Vagina (tissue), 2 donors: ENCODE results near the gene FAM210A. TPM values are rescaled to one million over a fixed set of nuclear protein-coding genes. Genes with fewer than 3 reads are reported as not detected.

Experiments used
- DNase-seq, 2 donors: peaks; one replicate each; pipeline ENCODE4 v3.0.0-alpha.2; 2017; ENCODE audit errors: extremely low spot score in 2 of 2
- H3K27ac ChIP-seq: fragments of 200-600 bp; sonication (generic); one replicate; pipeline ENCODE4 v1.5.1; 2019
- H3K27me3 ChIP-seq: fragments of 200-600 bp; sonication (generic); one replicate; pipeline ENCODE4 v1.5.1; 2019
- H3K36me3 ChIP-seq, 2 donors: fragments of 200-600 bp; sonication (generic); one replicate each; pipeline ENCODE4 v1.5.1; 2017 to 2019
- H3K4me1 ChIP-seq: fragments of 200-600 bp; sonication (generic); one replicate; pipeline ENCODE4 v1.5.1; 2019
- H3K4me3 ChIP-seq, 2 donors: fragments of 200-600 bp; sonication (generic); 1 replicate in 1 of 2; 2 replicates in 1 of 2; pipeline ENCODE4 v1.5.1; 2016 to 2019
- H3K9me3 ChIP-seq: fragments of 200-600 bp; sonication (generic); one replicate; pipeline ENCODE4 v1.5.1; 2019
- CTCF ChIP-seq, 3 experiments: fragments of 450-650 bp in 2 of 3; fragments of 200-600 bp in 1 of 3; sonication (generic) in 1 of 3; IDR thresholded peaks; one replicate each; pipeline ENCODE4 v1.5.1; 2017 to 2019; ENCODE audit warnings: antibody characterized with exemption in 3 of 3, mild to moderate bottlenecking in 2 of 3, moderate library complexity in 2 of 3
- POLR2A ChIP-seq, 2 donors: fragments of 450-650 bp; IDR thresholded peaks; one replicate each; pipeline ENCODE4 v1.6.1; 2017; ENCODE audit warnings: antibody characterized with exemption in 2 of 2, mild to moderate bottlenecking in 2 of 2, moderate library complexity in 2 of 2
- POLR2AphosphoS5 ChIP-seq, 2 donors: sonication (generic); formaldehyde crosslinking; IDR thresholded peaks; one replicate each; pipeline ENCODE4 v1.9.0; 2017; ENCODE audit warnings: antibody characterized with exemption in 2 of 2, mild to moderate bottlenecking in 2 of 2, low read depth in 1 of 2; ENCODE audit not compliant: insufficient read depth in 1 of 2
- intact Hi-C: fragments of 100-400 bp; cut with DNase I; formaldehyde crosslinking; loops from one replicate; pipeline ENCODE4 v1.15.1; 2023
- total RNA-seq: library from RNA; depleted of rRNA; stranded (reverse); fragments of >200 nt; gene quantifications from one replicate; pipeline ENCODE4 v1.2.3, GENCODE V29; 2016

Gene FAM210A
- total RNA-seq, 1 donor from 2014 or later = 12.8 TPM

- Histone ChIP-seq H3K9me3 (no peaks in the 10 kb centered on the region), H3K27ac (peak overlapping the region; percentile 77), H3K4me1 (peaks cover 14% of the 10 kb centered on the region), H3K27me3 (no peaks in the 10 kb centered on the region), H3K4me3 (peak overlapping the region; percentile 45 to 57), H3K36me3 (peaks cover 0 to 4% of the 10 kb centered on the region in 2 donors)
- no peak for DNase-seq
- TF ChIP-seq POLR2AphosphoS5 (IDR thresholded peaks at IDR 0.05; ENCODE audit: insufficient read depth in 1 of 2, low read depth in 1 of 2) = peak in 1 of 2 donors; percentile 12
- no peak for TF ChIP-seq POLR2A (IDR thresholded peaks at IDR 0.05)
- TF ChIP-seq CTCF (IDR thresholded peaks at IDR 0.05) = no peak
- intact Hi-C loops = no loop called here
Observed at GRCh38 chr18:13641551-13642439, 84.6 kb downstream of the FAM210A start.

- no peak overlapping the region for H3K27ac ChIP-seq
- DNase-seq = no peak
- TF ChIP-seq POLR2A (IDR thresholded peaks at IDR 0.05) (no peak), POLR2AphosphoS5 (IDR thresholded peaks at IDR 0.05; ENCODE audit: insufficient read depth in 1 of 2, low read depth in 1 of 2) (no peak), CTCF (IDR thresholded peaks at IDR 0.05) (no peak)
- no peaks in the 10 kb centered on the region for H3K27me3 ChIP-seq
- H3K4me3 ChIP-seq = no peak overlapping the region
- peaks cover 0 to 3% of the 10 kb centered on the region in 2 donors for H3K36me3 ChIP-seq
- intact Hi-C loops = no loop called here
- peaks cover 14% of the 10 kb centered on the region for H3K4me1 ChIP-seq
- no peaks in the 10 kb centered on the region for H3K9me3 ChIP-seq
Observed at GRCh38 chr18:13640266-13640860, 86.0 kb downstream of the FAM210A start.

- TF ChIP-seq POLR2A (IDR thresholded peaks at IDR 0.05) = no peak
- no peak for TF ChIP-seq POLR2AphosphoS5 (IDR thresholded peaks at IDR 0.05; ENCODE audit: insufficient read depth in 1 of 2, low read depth in 1 of 2)
- TF ChIP-seq CTCF (IDR thresholded peaks at IDR 0.05) = no peak
- no peaks in the 10 kb centered on the region for H3K9me3 ChIP-seq
- H3K27ac ChIP-seq = no peak overlapping the region
- no peaks in the 10 kb centered on the region for H3K36me3 ChIP-seq
- DNase-seq = no peak
- intact Hi-C loops = no loop called here
- H3K27me3 ChIP-seq = no peaks in the 10 kb centered on the region
- H3K4me3 ChIP-seq = no peak overlapping the region
- H3K4me1 ChIP-seq = peaks cover 14% of the 10 kb centered on the region
Observed at GRCh38 chr18:13638719-13639595, 87.4 kb downstream of the FAM210A start.

- Histone ChIP-seq H3K4me3 (no peak overlapping the region), H3K4me1 (no peaks in the 10 kb centered on the region), H3K27me3 (no peaks in the 10 kb centered on the region), H3K9me3 (no peaks in the 10 kb centered on the region), H3K36me3 (no peaks in the 10 kb centered on the region), H3K27ac (no peak overlapping the region)
- intact Hi-C loops = no loop called here
- TF ChIP-seq POLR2A (IDR thresholded peaks at IDR 0.05) (no peak), CTCF (IDR thresholded peaks at IDR 0.05) (no peak), POLR2AphosphoS5 (IDR thresholded peaks at IDR 0.05; ENCODE audit: insufficient read depth in 1 of 2, low read depth in 1 of 2) (no peak)
- no peak for DNase-seq
Observed at GRCh38 chr18:13635046-13635445, 91.3 kb downstream of the FAM210A start.
